CD4-positive, alpha-beta T cell treated with Interleukin-15 for 4 hours (primary cell): Measurements from ENCODE around the gene CDC42BPG.

Source experiments
- DNase-seq: peaks from one replicate; pipeline ENCODE4 v3.0.0-alpha.2; 2020; ENCODE audit warnings: low spot score

Gene CDC42BPG

GRCh38 chr11:64878494-64879243 lies 34.2 kb upstream of the CDC42BPG start, which contains the start of gene EHD1:
TSS of gene EHD1 (minus strand) at chr11:64878621. CDS start at chr11:64878464, 157 bp downstream.
- DNase-seq, result peak; percentile 100

- no peak for DNase-seq
Observed at GRCh38 chr11:64878223-64878493, 33.7 kb upstream of the CDC42BPG start.

GRCh38 chr11:64877390-64878222 lies 33.2 kb upstream of the CDC42BPG start:
- DNase-seq, result no peak

- no peak for DNase-seq
Observed at GRCh38 chr11:64876835-64877341, 32.4 kb upstream of the CDC42BPG start.

- DNase-seq, result no peak
Observed at GRCh38 chr11:64876229-64876750, 31.8 kb upstream of the CDC42BPG start.

GRCh38 chr11:64875369-64876228 lies 31.1 kb upstream of the CDC42BPG start:
- no peak for DNase-seq

GRCh38 chr11:64874308-64875240 lies 30.1 kb upstream of the CDC42BPG start:
- DNase-seq, result no peak

GRCh38 chr11:64872790-64873488 lies 28.5 kb upstream of the CDC42BPG start:
- DNase-seq, result no peak

GRCh38 chr11:64871492-64871891 lies 27.0 kb upstream of the CDC42BPG start:
- no peak for DNase-seq

- no peak for DNase-seq
Observed at GRCh38 chr11:64870893-64871466, 26.5 kb upstream of the CDC42BPG start.

GRCh38 chr11:64870176-64870892 lies 25.9 kb upstream of the CDC42BPG start:
- DNase-seq, result no peak

- DNase-seq, result no peak
Observed at GRCh38 chr11:64869571-64870175, 25.2 kb upstream of the CDC42BPG start.

- no peak for DNase-seq
Observed at GRCh38 chr11:64868904-64869570, 24.6 kb upstream of the CDC42BPG start.

GRCh38 chr11:64867748-64868462 lies 23.5 kb upstream of the CDC42BPG start:
- no peak for DNase-seq

GRCh38 chr11:64866173-64866491 lies 21.7 kb upstream of the CDC42BPG start:
- DNase-seq, result no peak

GRCh38 chr11:64865286-64866172 lies 21.1 kb upstream of the CDC42BPG start:
- DNase-seq, result peak; percentile 59
